Right atrium auricular region (tissue), 2 donors: ENCODE measurements around the gene LHX4. TPM values are rescaled to one million over a fixed set of nuclear protein-coding genes. Genes with fewer than 3 reads are reported as not detected.
A peak's percentile ranks its signal among the peaks of the same experiment; 100 is the strongest.

Experiments used
- DNase-seq: peaks from one replicate; pipeline ENCODE4 v3.0.0-alpha.2; 2019; ENCODE audit warnings: low spot score
- H3K27ac ChIP-seq, 2 donors: fragments of 200-600 bp; sonication (generic); 1 replicate in 1 of 2; 2 replicates in 1 of 2; pipeline ENCODE4 v1.5.1; 2016 to 2019
- H3K27me3 ChIP-seq, 2 donors: fragments of 200-600 bp; sonication (generic); one replicate each; pipeline versions ENCODE4 v1.5.1 to v1.6.0; 2017 to 2019
- H3K36me3 ChIP-seq: fragments of 200-600 bp; sonication (generic); one replicate; pipeline ENCODE4 v1.5.1; 2016
- H3K4me1 ChIP-seq, 2 donors: fragments of 200-600 bp; sonication (generic); one replicate each; pipeline versions ENCODE4 v1.5.1 to v1.6.0; 2017 to 2019
- H3K4me3 ChIP-seq, 2 donors: fragments of 200-600 bp; sonication (generic); 1 replicate in 1 of 2; 2 replicates in 1 of 2; pipeline ENCODE4 v1.5.1; 2017 to 2019; ENCODE audit warnings: mild to moderate bottlenecking in 1 of 2, moderate library complexity in 1 of 2
- H3K9me3 ChIP-seq, 2 donors: fragments of 200-600 bp; sonication (generic); one replicate each; pipeline ENCODE4 v1.5.1; 2019
- total RNA-seq, 2 donors: library from RNA; depleted of rRNA; stranded (reverse); fragments of >200 nt; gene quantifications; one replicate each; pipeline ENCODE4 v1.1.0, GENCODE V29; 2016
- TF ChIP-seq, protein P1 (sequence below), 2 donors: fragments of 200-600 bp; sonication (generic); IDR thresholded peaks; one replicate each; pipeline ENCODE4 v1.5.1; 2019; ENCODE audit warnings: antibody characterized with exemption in 2 of 2

LHX4 gene
- total RNA-seq, 2 donors from 2014 or later, result not detected

- no peak overlapping the region for H3K4me3 ChIP-seq
- DNase-seq, result peak; percentile 61
- no peaks in the 10 kb centered on the region for H3K36me3 ChIP-seq
- H3K4me1 ChIP-seq, result peaks cover 0 to 11% of the 10 kb centered on the region in 2 donors
- TF ChIP-seq, protein P1, sequence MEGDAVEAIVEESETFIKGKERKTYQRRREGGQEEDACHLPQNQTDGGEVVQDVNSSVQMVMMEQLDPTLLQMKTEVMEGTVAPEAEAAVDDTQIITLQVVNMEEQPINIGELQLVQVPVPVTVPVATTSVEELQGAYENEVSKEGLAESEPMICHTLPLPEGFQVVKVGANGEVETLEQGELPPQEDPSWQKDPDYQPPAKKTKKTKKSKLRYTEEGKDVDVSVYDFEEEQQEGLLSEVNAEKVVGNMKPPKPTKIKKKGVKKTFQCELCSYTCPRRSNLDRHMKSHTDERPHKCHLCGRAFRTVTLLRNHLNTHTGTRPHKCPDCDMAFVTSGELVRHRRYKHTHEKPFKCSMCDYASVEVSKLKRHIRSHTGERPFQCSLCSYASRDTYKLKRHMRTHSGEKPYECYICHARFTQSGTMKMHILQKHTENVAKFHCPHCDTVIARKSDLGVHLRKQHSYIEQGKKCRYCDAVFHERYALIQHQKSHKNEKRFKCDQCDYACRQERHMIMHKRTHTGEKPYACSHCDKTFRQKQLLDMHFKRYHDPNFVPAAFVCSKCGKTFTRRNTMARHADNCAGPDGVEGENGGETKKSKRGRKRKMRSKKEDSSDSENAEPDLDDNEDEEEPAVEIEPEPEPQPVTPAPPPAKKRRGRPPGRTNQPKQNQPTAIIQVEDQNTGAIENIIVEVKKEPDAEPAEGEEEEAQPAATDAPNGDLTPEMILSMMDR (IDR thresholded peaks at IDR 0.05), result no peak
- no peaks in the 10 kb centered on the region for H3K9me3 ChIP-seq
- H3K27me3 ChIP-seq, result no peaks in the 10 kb centered on the region
- H3K27ac ChIP-seq, result no peak overlapping the region
Measured at GRCh38 chr1:180269645-180270529, 39.8 kb downstream of the LHX4 start.

- peaks cover 0 to 11% of the 10 kb centered on the region in 2 donors for H3K4me1 ChIP-seq
- no peaks in the 10 kb centered on the region for H3K9me3 ChIP-seq
- no peak overlapping the region for H3K27ac ChIP-seq
- H3K36me3 ChIP-seq, result no peaks in the 10 kb centered on the region
- no peak overlapping the region for H3K4me3 ChIP-seq
- no peaks in the 10 kb centered on the region for H3K27me3 ChIP-seq
- DNase-seq, result peak; percentile 51
- TF ChIP-seq, protein P1 (IDR thresholded peaks at IDR 0.05), result no peak
Measured at GRCh38 chr1:180270530-180271271, 40.6 kb downstream of the LHX4 start.

DNA sequence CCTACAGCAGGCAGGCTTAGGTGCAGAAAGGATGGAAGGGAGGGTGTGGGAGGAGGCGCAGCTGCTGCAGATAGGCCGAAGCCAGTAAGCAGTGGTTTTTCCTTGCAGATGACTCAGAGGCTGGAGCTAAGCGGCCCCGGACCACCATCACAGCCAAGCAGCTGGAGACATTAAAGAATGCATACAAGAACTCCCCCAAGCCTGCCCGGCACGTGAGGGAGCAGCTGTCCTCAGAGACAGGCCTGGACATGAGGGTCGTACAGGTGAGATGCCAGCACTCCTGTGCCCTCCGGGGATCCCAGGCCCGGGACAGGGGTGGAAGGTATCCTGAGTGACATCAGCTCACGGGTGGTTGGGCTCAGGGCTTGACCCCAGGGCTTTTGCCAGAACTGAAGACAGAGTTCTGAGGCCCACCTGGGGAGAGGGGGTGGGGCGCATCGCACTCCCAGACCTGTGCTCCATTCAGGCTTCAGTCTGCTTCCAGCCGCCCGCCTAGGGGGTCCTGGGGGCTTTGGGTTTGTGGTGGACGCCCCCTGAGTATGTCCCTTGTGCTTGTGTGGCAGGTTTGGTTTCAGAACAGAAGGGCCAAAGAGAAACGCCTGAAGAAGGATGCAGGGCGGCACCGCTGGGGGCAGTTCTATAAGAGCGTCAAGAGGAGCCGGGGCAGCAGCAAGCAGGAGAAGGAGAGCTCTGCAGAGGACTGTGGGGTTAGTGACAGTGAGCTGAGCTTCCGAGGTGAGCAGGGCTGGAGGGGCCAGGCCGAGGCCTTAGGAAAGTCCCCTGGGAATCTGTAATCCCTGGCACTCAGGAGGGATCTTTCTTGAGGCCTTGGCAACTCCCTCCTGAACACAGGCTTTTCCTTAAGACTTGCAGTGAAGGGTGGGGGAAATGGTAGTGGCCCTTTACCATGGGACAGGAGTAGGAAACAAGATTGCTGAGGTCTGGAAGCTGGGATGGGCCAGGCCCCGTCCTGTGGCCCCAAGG is 41.5 kb downstream of the LHX4 start:
- TF ChIP-seq, protein P1 (IDR thresholded peaks at IDR 0.05), result no peak
- peaks cover 0 to 11% of the 10 kb centered on the region in 2 donors for H3K4me1 ChIP-seq
- H3K9me3 ChIP-seq, result no peaks in the 10 kb centered on the region
- H3K36me3 ChIP-seq, result no peaks in the 10 kb centered on the region
- no peaks in the 10 kb centered on the region for H3K27me3 ChIP-seq
- H3K27ac ChIP-seq, result no peak overlapping the region
- peak; percentile 47 for DNase-seq
- H3K4me3 ChIP-seq, result no peak overlapping the region

DNA sequence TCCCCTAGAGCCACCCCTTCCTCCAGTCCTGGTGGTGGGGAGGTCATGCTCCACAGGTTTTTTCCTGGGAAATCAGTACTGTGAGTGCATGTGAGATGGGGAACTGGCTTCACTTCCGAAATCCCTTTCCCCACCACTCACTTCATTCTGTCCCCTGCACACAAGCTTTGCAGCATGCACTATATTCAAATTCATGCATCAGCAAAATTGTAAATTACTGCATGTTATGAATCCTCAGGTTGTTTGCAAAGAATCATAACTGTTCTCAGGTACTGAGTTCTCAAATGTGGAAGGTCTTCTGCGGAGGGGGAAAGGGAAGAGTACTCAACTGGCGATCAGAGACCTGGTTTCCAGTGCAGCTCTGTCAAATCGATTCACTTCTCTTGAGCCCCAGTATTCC is 42.3 kb downstream of the LHX4 start:
- H3K9me3 ChIP-seq, result no peaks in the 10 kb centered on the region
- peaks cover 0 to 11% of the 10 kb centered on the region in 2 donors for H3K4me1 ChIP-seq
- DNase-seq, result peak; percentile 4
- no peak overlapping the region for H3K27ac ChIP-seq
- H3K27me3 ChIP-seq, result no peaks in the 10 kb centered on the region
- TF ChIP-seq, protein P1 (IDR thresholded peaks at IDR 0.05), result no peak
- no peaks in the 10 kb centered on the region for H3K36me3 ChIP-seq
- H3K4me3 ChIP-seq, result no peak overlapping the region

DNA sequence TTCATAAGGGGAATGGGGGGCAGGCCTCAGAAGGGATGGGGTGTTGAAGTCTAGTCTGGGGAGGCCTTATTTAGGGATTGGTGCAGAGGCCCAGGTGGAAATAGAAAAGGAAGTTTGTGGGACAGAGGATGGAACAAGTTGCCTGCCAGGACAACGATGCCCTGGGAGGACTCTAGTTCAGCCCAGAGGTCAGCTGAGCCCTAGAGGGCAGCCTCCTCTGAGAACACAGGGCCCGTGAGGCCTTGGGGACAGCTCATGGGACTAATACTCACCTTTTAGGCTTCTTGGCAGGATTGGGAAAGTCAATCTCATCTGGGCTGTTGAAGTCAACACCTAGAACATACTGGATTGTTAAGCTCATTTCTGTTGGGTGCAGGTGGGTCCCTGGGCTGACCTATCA is 43.0 kb downstream of the LHX4 start:
- no peaks in the 10 kb centered on the region for H3K36me3 ChIP-seq
- no peak overlapping the region for H3K27ac ChIP-seq
- peaks cover 0 to 11% of the 10 kb centered on the region in 2 donors for H3K4me1 ChIP-seq
- H3K9me3 ChIP-seq, result no peaks in the 10 kb centered on the region
- TF ChIP-seq, protein P1 (IDR thresholded peaks at IDR 0.05), result no peak
- no peaks in the 10 kb centered on the region for H3K27me3 ChIP-seq
- no peak overlapping the region for H3K4me3 ChIP-seq
- DNase-seq, result no peak
